Neural cell (in vitro differentiated cells): Measurements from ENCODE around the gene BMP7. TPM values are rescaled to one million over a fixed set of nuclear protein-coding genes. Genes with fewer than 3 reads are reported as not detected.

Experiments used
- H2AFZ ChIP-seq: fragments of 200-600, 300-800 bp; sonication (generic), shearing (Covaris generic); 2 replicates; pipeline ENCODE4 v1.6.0; 2014; ENCODE audit warnings: low read depth, mild to moderate bottlenecking, antibody characterized with exemption, low read length, moderate library complexity
- H3F3A ChIP-seq: fragments of 200-600 bp; shearing (Covaris generic); 2 replicates; pipeline ENCODE4 v1.6.1; 2016; ENCODE audit warnings: mild to moderate bottlenecking, moderate library complexity, mixed read lengths, antibody characterized with exemption, low read length; ENCODE audit not compliant: insufficient read depth, poor library complexity, severe bottlenecking
- H3K27ac ChIP-seq: fragments of 200-600, 300-800 bp; sonication (generic), shearing (Covaris generic); 2 replicates; pipeline ENCODE4 v1.5.1; 2014; ENCODE audit warnings: mild to moderate bottlenecking, low read length, moderate library complexity
- H3K27me3 ChIP-seq: fragments of 300-800, 200-600 bp; sonication (generic), shearing (Covaris generic); 2 replicates; pipeline ENCODE4 v1.6.0; 2014; ENCODE audit warnings: mild to moderate bottlenecking, low read depth, low read length, moderate library complexity; ENCODE audit not compliant: insufficient read depth
- H3K36me3 ChIP-seq: fragments of 300-800, 200-600 bp; sonication (generic), shearing (Covaris generic); 2 replicates; pipeline ENCODE4 v1.5.1; 2014; ENCODE audit warnings: mild to moderate bottlenecking, antibody characterized with exemption, low read length, moderate library complexity; ENCODE audit not compliant: insufficient read depth
- H3K4me2 ChIP-seq: fragments of 300-800, 200-600 bp; sonication (generic), shearing (Covaris generic); 2 replicates; pipeline ENCODE4 v1.6.0; 2014; ENCODE audit warnings: mild to moderate bottlenecking, low read length
- H3K4me3 ChIP-seq: fragments of 300-800, 200-600 bp; sonication (generic), shearing (Covaris generic); 2 replicates; pipeline ENCODE4 v1.5.1; 2014; ENCODE audit warnings: mild to moderate bottlenecking, low read length, moderate library complexity
- H3K79me2 ChIP-seq: fragments of 200-600 bp; shearing (Covaris generic); replicated peaks from 2 replicates; pipeline ENCODE4 v1.6.0; 2014; ENCODE audit warnings: mild to moderate bottlenecking, low read length, moderate library complexity; ENCODE audit not compliant: insufficient read depth
- H3K9ac ChIP-seq: fragments of 300-800, 200-600 bp; sonication (generic), shearing (Covaris generic); 2 replicates; pipeline ENCODE4 v1.6.1; 2016; ENCODE audit warnings: mild to moderate bottlenecking, low read length, mixed read lengths
- H3K9me2 ChIP-seq: fragments of 200-600 bp; shearing (Covaris generic); 2 replicates; pipeline ENCODE4 v1.6.1; 2016; ENCODE audit warnings: mild to moderate bottlenecking, low read length, mixed read lengths; ENCODE audit not compliant: insufficient read depth
- H3K9me3 ChIP-seq: fragments of 200-600, 300-800 bp; sonication (generic), shearing (Covaris generic); 2 replicates; pipeline ENCODE4 v1.6.1; 2016; ENCODE audit warnings: mild to moderate bottlenecking, mixed run types, low read length, moderate library complexity, mixed read lengths
- H4K20me1 ChIP-seq: fragments of 200-600 bp; shearing (Covaris generic); 2 replicates; pipeline ENCODE4 v1.6.1; 2016; ENCODE audit warnings: mild to moderate bottlenecking, mixed run types; ENCODE audit not compliant: insufficient read depth
- CTCF ChIP-seq: fragments of 450-650 bp; IDR thresholded peaks from 2 replicates; pipeline ENCODE4 v1.5.1; 2014; ENCODE audit warnings: antibody characterized with exemption, mild to moderate bottlenecking, moderate library complexity; ENCODE audit not compliant: poor library complexity, severe bottlenecking
- EP300 ChIP-seq: fragments of 450-650 bp; conservative IDR thresholded peaks from 2 replicates; pipeline ENCODE4 v1.6.1; 2014; ENCODE audit warnings: antibody characterized with exemption, mild to moderate bottlenecking, moderate library complexity; ENCODE audit not compliant: poor library complexity, severe bottlenecking
- EZH2 ChIP-seq: fragments of 200-600, 300-800 bp; shearing (Covaris generic), sonication (generic); IDR thresholded peaks from 2 replicates; pipeline ENCODE4 v1.6.1; 2014; ENCODE audit warnings: antibody characterized with exemption, low read length, borderline replicate concordance, mild to moderate bottlenecking; ENCODE audit not compliant: insufficient read depth, poor library complexity, severe bottlenecking
- MXI1 ChIP-seq: fragments of 450-650 bp; conservative IDR thresholded peaks from 2 replicates; pipeline ENCODE4 v1.6.1; 2014; ENCODE audit warnings: antibody characterized with exemption, mild to moderate bottlenecking; ENCODE audit not compliant: poor library complexity, severe bottlenecking
- POLR2AphosphoS5 ChIP-seq: IDR thresholded peaks from 2 replicates; pipeline ENCODE4 v1.6.1; 2012
- RAD21 ChIP-seq: fragments of 450-650 bp; conservative IDR thresholded peaks from 2 replicates; pipeline ENCODE4 v1.6.1; 2014; ENCODE audit warnings: antibody characterized with exemption, mild to moderate bottlenecking, moderate library complexity
- REST ChIP-seq: IDR thresholded peaks from 2 replicates; pipeline ENCODE4 v1.6.1; 2012; ENCODE audit warnings: borderline replicate concordance
- SMC3 ChIP-seq: fragments of 450-650 bp; conservative IDR thresholded peaks from 2 replicates; pipeline ENCODE4 v1.6.1; 2014; ENCODE audit warnings: antibody characterized with exemption, mild to moderate bottlenecking, moderate library complexity; ENCODE audit not compliant: poor library complexity
- TAF1 ChIP-seq: IDR thresholded peaks from 2 replicates; pipeline ENCODE4 v1.6.1; 2012; ENCODE audit warnings: low read depth
- polyA plus RNA-seq: library from polyadenylated mRNA; depleted of rRNA; stranded (reverse); fragments of >200 nt; gene quantifications from 2 replicates; pipeline ENCODE4 v1.2.3, GENCODE V29; 2014

The BMP7 gene
- polyA plus RNA-seq, 1 donor from 2014 or later: 3.6 TPM

GRCh38 chr20:57133926-57134650, 132.4 kb downstream of the BMP7 start:
- H3K9me2 ChIP-seq: no peaks in the 10 kb centered on the region
- TF ChIP-seq POLR2AphosphoS5: no peak
- no peak for TF ChIP-seq CTCF
- no peak for TF ChIP-seq EP300
- no peak for TF ChIP-seq MXI1
- no peak for TF ChIP-seq TAF1
- TF ChIP-seq SMC3: no peak
- no peak for TF ChIP-seq RAD21
- TF ChIP-seq EZH2: no peak
- TF ChIP-seq REST: no peak
- H3F3A ChIP-seq: no peaks in the 10 kb centered on the region
- no peaks in the 10 kb centered on the region for H3K27me3 ChIP-seq
- no peaks in the 10 kb centered on the region for H3K9me3 ChIP-seq
- H3K79me2 ChIP-seq: no peaks in the 10 kb centered on the region
- H3K4me3 ChIP-seq: no peak overlapping the region
- no peak overlapping the region for H3K27ac ChIP-seq
- no peak overlapping the region for H2AFZ ChIP-seq
- H3K9ac ChIP-seq: no peak overlapping the region
- no peaks in the 10 kb centered on the region for H3K36me3 ChIP-seq
- H4K20me1 ChIP-seq: no peaks in the 10 kb centered on the region
- H3K4me2 ChIP-seq: no peak overlapping the region

GRCh38 chr20:57131601-57132391, 134.6 kb downstream of the BMP7 start:
- Histone ChIP-seq H4K20me1 (no peaks in the 10 kb centered on the region), H3K27ac (no peak overlapping the region), H3F3A (no peaks in the 10 kb centered on the region), H3K27me3 (no peaks in the 10 kb centered on the region), H3K4me2 (no peak overlapping the region), H3K79me2 (no peaks in the 10 kb centered on the region), H3K36me3 (no peaks in the 10 kb centered on the region), H3K9me2 (no peaks in the 10 kb centered on the region), H3K4me3 (no peak overlapping the region), H3K9ac (no peak overlapping the region), H2AFZ (no peak overlapping the region), H3K9me3 (no peaks in the 10 kb centered on the region)
- no peak for TF ChIP-seq REST
- TF ChIP-seq MXI1: no peak
- no peak for TF ChIP-seq RAD21
- no peak for TF ChIP-seq POLR2AphosphoS5
